Mesenchymal stem cell (in vitro differentiated cells and primary cell): ENCODE data around the gene PRKD2.

ENCODE experiments used
- DNase-seq: peaks from one replicate; pipeline ENCODE4 v3.0.0-alpha.2; 2013
- H2AFZ ChIP-seq: one replicate; pipeline ENCODE4 v1.6.1; 2013; ENCODE audit warnings: low read depth, mild to moderate bottlenecking, control low read depth, inconsistent platforms, low read length, moderate library complexity
- H2AK5ac ChIP-seq: 2 replicates; pipeline ENCODE4 v1.6.1; 2013; ENCODE audit warnings: low read length, moderate library complexity, mild to moderate bottlenecking, inconsistent platforms; ENCODE audit not compliant: severe bottlenecking
- H2BK120ac ChIP-seq: one replicate; pipeline ENCODE4 v1.6.1; 2013; ENCODE audit warnings: low read depth, mild to moderate bottlenecking, inconsistent platforms, low read length, moderate library complexity
- H2BK12ac ChIP-seq, 2 experiments: one replicate each; pipeline ENCODE4 v1.6.1; 2013; ENCODE audit warnings: inconsistent platforms in 2 of 2, low read length in 2 of 2, mild to moderate bottlenecking in 2 of 2, moderate library complexity in 2 of 2, control low read depth in 1 of 2
- H2BK15ac ChIP-seq: one replicate; pipeline ENCODE4 v1.6.1; 2013; ENCODE audit warnings: mild to moderate bottlenecking, low read depth, inconsistent platforms; ENCODE audit not compliant: poor library complexity, severe bottlenecking
- H2BK5ac ChIP-seq: 2 replicates; pipeline ENCODE4 v1.6.1; 2013; ENCODE audit warnings: low read depth, mild to moderate bottlenecking, low read length, control low read depth, inconsistent platforms; ENCODE audit not compliant: poor library complexity, severe bottlenecking
- H3K14ac ChIP-seq, 2 experiments: one replicate each; pipeline ENCODE4 v1.6.1; 2013; ENCODE audit warnings: inconsistent platforms in 2 of 2, low read length in 2 of 2, control low read depth in 1 of 2, mild to moderate bottlenecking in 1 of 2, moderate library complexity in 1 of 2
- H3K18ac ChIP-seq, 2 experiments: one replicate each; pipeline ENCODE4 v1.6.1; 2013; ENCODE audit warnings: inconsistent platforms in 2 of 2, low read length in 2 of 2, control low read depth in 1 of 2, low read depth in 1 of 2, mild to moderate bottlenecking in 1 of 2
- H3K23ac ChIP-seq, 2 experiments: one replicate each; pipeline ENCODE4 v1.6.1; 2013; ENCODE audit warnings: inconsistent platforms in 2 of 2, low read length in 2 of 2, mild to moderate bottlenecking in 2 of 2, moderate library complexity in 2 of 2, control low read depth in 1 of 2
- H3K27ac ChIP-seq: 2 replicates; pipeline ENCODE4 v1.5.1; 2013; ENCODE audit warnings: mild to moderate bottlenecking, moderate library complexity, low read length, control low read depth, inconsistent platforms; ENCODE audit not compliant: poor library complexity, severe bottlenecking
- H3K27me3 ChIP-seq, 2 experiments: 2 replicates each; pipeline versions ENCODE4 v1.6.1 to v1.7.0; 2013; ENCODE audit warnings: low read length in 2 of 2, mild to moderate bottlenecking in 2 of 2, moderate library complexity in 2 of 2, control low read depth in 1 of 2, inconsistent platforms in 1 of 2; ENCODE audit not compliant: control insufficient read depth in 1 of 2, insufficient read depth in 1 of 2
- H3K36me3 ChIP-seq, 2 experiments: 2 replicates each; pipeline versions ENCODE4 v1.6.1 to v1.7.0; 2013; ENCODE audit warnings: low read length in 2 of 2, control low read depth in 1 of 2, inconsistent platforms in 1 of 2, low read depth in 1 of 2, mild to moderate bottlenecking in 1 of 2; ENCODE audit not compliant: insufficient read depth in 2 of 2, control insufficient read depth in 1 of 2
- H3K4ac ChIP-seq, 2 experiments: one replicate each; pipeline ENCODE4 v1.6.1; 2013; ENCODE audit warnings: inconsistent platforms in 2 of 2, low read length in 2 of 2, mild to moderate bottlenecking in 2 of 2, moderate library complexity in 2 of 2, control low read depth in 1 of 2, low read depth in 1 of 2
- H3K4me1 ChIP-seq: 2 replicates; pipeline ENCODE4 v1.6.1; 2013; ENCODE audit warnings: low read depth, low read length, control low read depth; ENCODE audit not compliant: control insufficient read depth, insufficient read depth
- H3K4me2 ChIP-seq: 2 replicates; pipeline ENCODE4 v1.6.1; 2013; ENCODE audit warnings: low read length, mild to moderate bottlenecking, inconsistent platforms; ENCODE audit not compliant: poor library complexity, severe bottlenecking
- H3K4me3 ChIP-seq, 2 experiments: 2 replicates each; pipeline versions ENCODE4 v1.5.1 to v1.7.0; 2013; ENCODE audit warnings: low read length in 2 of 2, mild to moderate bottlenecking in 2 of 2, control low read depth in 1 of 2, low read depth in 1 of 2; ENCODE audit not compliant: insufficient read depth in 1 of 2
- H3K79me1 ChIP-seq: replicated peaks from 2 replicates; pipeline ENCODE4 v1.6.1; 2013; ENCODE audit warnings: mild to moderate bottlenecking, control low read depth, low read length, inconsistent platforms; ENCODE audit not compliant: poor library complexity, severe bottlenecking
- H3K9ac ChIP-seq: 2 replicates; pipeline ENCODE4 v1.7.0; 2013; ENCODE audit warnings: mild to moderate bottlenecking, low read length, moderate library complexity
- H3K9me3 ChIP-seq: 2 replicates; pipeline ENCODE4 v1.7.0; 2013; ENCODE audit warnings: mild to moderate bottlenecking, low read length; ENCODE audit not compliant: control insufficient read depth
- H4K8ac ChIP-seq: one replicate; pipeline ENCODE4 v1.6.1; 2013; ENCODE audit warnings: inconsistent platforms, mild to moderate bottlenecking, low read length, moderate library complexity
- H4K91ac ChIP-seq: one replicate; pipeline ENCODE4 v1.6.1; 2013; ENCODE audit warnings: mild to moderate bottlenecking, low read length, inconsistent platforms
- WGBS: methylation state at CpG from one replicate; pipeline ENCODE4 v1.1.7; 2013; ENCODE audit warnings: mixed read lengths; 5-methylcytosine and 5-hydroxymethylcytosine counted together

Gene PRKD2

DNA sequence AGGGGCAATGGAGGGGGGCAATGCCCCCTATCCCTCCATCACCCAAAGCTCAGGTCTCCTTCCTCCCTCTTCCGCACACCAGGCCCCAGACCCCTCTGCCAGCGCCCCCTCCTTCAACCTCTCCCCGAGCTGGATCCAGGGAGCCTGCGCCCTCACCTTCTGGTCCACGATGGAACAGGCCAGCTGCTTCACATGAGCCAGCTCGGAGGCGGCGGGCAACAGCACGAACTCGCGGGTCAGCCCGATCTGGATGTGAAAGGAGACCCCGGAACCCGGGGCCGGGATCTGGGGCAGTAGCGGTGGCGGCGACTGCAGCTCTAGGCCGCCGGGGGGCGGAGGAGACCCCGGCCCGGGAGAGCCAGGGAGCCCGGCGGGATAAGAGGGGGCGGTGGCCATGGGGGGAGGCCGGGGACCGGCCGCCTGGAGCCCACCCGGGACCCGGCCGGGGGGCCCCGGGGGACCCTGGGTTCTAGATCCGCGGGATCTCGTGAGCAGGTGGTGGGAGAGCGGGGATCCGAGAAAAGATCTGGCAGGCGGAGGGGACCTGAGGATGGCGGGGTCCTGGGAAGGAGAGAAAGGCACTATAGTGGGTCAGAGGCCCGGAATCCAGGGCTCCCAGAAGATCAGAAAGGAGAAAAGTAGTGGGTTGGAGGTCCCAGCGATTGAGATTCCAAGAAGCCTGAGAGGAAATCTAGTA, 791 bp downstream of the PRKD2 start:
- H2AFZ ChIP-seq = no peak overlapping the region
- H3K18ac ChIP-seq = peak overlapping the region in 1 of 2 experiments; percentile 79
- H3K4me3 ChIP-seq = peak overlapping the region; percentile 70 to 93
- H3K36me3 ChIP-seq = peaks cover 13 to 39% of the 10 kb centered on the region in 2 experiments
- peak overlapping the region in 1 of 2 experiments; percentile 38 for H3K4ac ChIP-seq
- WGBS = 2% methylated on average over 42 of the region's 42 CpGs
- H3K79me1 ChIP-seq = peaks cover 17% of the 10 kb centered on the region
- peak overlapping the region in 1 of 2 experiments; percentile 48 for H2BK12ac ChIP-seq
- H3K27me3 ChIP-seq = no peaks in the 10 kb centered on the region
- H3K23ac ChIP-seq = no peak overlapping the region
- H3K27ac ChIP-seq = no peak overlapping the region
- peak overlapping the region; percentile 82 for H2BK15ac ChIP-seq
- no peak overlapping the region for H4K91ac ChIP-seq
- no peaks in the 10 kb centered on the region for H3K9me3 ChIP-seq
- no peak overlapping the region for H2BK5ac ChIP-seq
- no peak overlapping the region for H2BK120ac ChIP-seq
- H3K4me2 ChIP-seq = peak overlapping the region; percentile 87
- peaks cover 21% of the 10 kb centered on the region for H3K4me1 ChIP-seq
- no peak overlapping the region for H4K8ac ChIP-seq
- H3K9ac ChIP-seq = peak overlapping the region; percentile 95
- DNase-seq = peak; percentile 37
- H2AK5ac ChIP-seq = no peak overlapping the region
- peak overlapping the region in 1 of 2 experiments; percentile 87 for H3K14ac ChIP-seq

DNA sequence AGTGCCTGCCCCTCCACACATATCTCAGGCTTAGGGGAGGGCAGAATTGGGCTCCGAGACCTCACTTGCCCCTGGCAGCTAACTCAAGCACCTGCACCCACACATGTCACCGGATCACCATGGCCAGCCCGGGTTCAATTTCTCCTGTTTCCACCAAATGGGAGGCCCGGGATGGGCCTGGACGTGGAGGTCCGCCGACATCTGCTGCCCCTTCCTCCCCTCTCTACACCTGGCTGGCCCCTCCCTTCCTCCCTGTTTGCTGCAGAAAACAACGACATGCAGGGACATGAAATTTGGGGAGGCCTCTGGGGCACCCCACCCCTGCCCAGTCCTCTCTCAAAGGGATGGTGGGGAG, 1.3 kb downstream of the PRKD2 start:
- Histone ChIP-seq H3K4me3 (peak overlapping the region; percentile 70 to 93), H4K91ac (no peak overlapping the region), H3K9ac (peak overlapping the region; percentile 95), H3K36me3 (peaks cover 11 to 39% of the 10 kb centered on the region in 2 experiments), H2AK5ac (no peak overlapping the region), H3K27ac (no peak overlapping the region), H2BK12ac (peak overlapping the region in 1 of 2 experiments; percentile 48), H3K14ac (peak overlapping the region in 1 of 2 experiments; percentile 87), H2BK120ac (no peak overlapping the region), H2BK15ac (peak overlapping the region; percentile 82), H3K23ac (peak overlapping the region in 1 of 2 experiments; percentile 81), H3K4me2 (peak overlapping the region; percentile 87), H3K79me1 (peaks cover 21% of the 10 kb centered on the region), H3K4ac (peak overlapping the region in 1 of 2 experiments; percentile 18), H2AFZ (no peak overlapping the region), H3K27me3 (no peaks in the 10 kb centered on the region), H3K18ac (peak overlapping the region in 1 of 2 experiments; percentile 79), H4K8ac (no peak overlapping the region), H3K4me1 (peaks cover 21% of the 10 kb centered on the region), H2BK5ac (no peak overlapping the region), H3K9me3 (no peaks in the 10 kb centered on the region)
- WGBS = 29% methylated on average over 6 of the region's 8 CpGs
- no peak for DNase-seq

- Histone ChIP-seq H3K36me3 (peaks cover 11 to 37% of the 10 kb centered on the region in 2 experiments), H2BK120ac (peak overlapping the region; percentile 91), H3K4me3 (peak overlapping the region; percentile 70 to 93), H2AK5ac (peak overlapping the region; percentile 25), H3K14ac (no peak overlapping the region), H2BK5ac (no peak overlapping the region), H3K9ac (peak overlapping the region; percentile 95), H3K9me3 (no peaks in the 10 kb centered on the region), H2BK15ac (peak overlapping the region; percentile 100), H3K27me3 (no peaks in the 10 kb centered on the region), H3K27ac (peak overlapping the region; percentile 0), H2BK12ac (peak overlapping the region in 1 of 2 experiments; percentile 12), H2AFZ (no peak overlapping the region), H3K4me2 (peak overlapping the region; percentile 72), H3K18ac (peak overlapping the region; percentile 2 to 69), H3K4ac (peak overlapping the region; percentile 2 to 84), H4K91ac (peak overlapping the region; percentile 80), H3K4me1 (peaks cover 21% of the 10 kb centered on the region), H4K8ac (peak overlapping the region; percentile 88), H3K79me1 (peaks cover 18% of the 10 kb centered on the region), H3K23ac (peak overlapping the region in 1 of 2 experiments; percentile 2)
- WGBS = 15% methylated on average over 9 of the region's 12 CpGs
- DNase-seq = peak; percentile 48
These were observed 2.3 kb downstream of the PRKD2 start for GRCh38 chr19:46714444-46715106.
